HFFc6 (cell line): ENCODE measurements around the gene KNSTRN. TPM values are rescaled to one million over a fixed set of nuclear protein-coding genes. Genes with fewer than 3 reads are reported as not detected.

Source experiments
- DNase-seq: peaks from one replicate; pipeline ENCODE4 v3.0.0-alpha.2; 2018
- H3K27ac Mint-ChIP-seq: 2 replicates; pipeline ENCODE4 v1.8.0; 2020; ENCODE audit warnings: mild to moderate bottlenecking, mixed read lengths
- H3K27me3 Mint-ChIP-seq: 2 replicates; pipeline ENCODE4 v1.8.0; 2021; ENCODE audit warnings: mild to moderate bottlenecking, moderate library complexity, mixed read lengths; ENCODE audit not compliant: insufficient read depth
- H3K36me3 Mint-ChIP-seq: 2 replicates; pipeline ENCODE4 v1.8.0; 2021; ENCODE audit warnings: low read depth, mixed read lengths
- H3K4me1 Mint-ChIP-seq: 2 replicates; pipeline ENCODE4 v1.8.0; 2020; ENCODE audit warnings: low read depth, mixed read lengths
- H3K4me3 Mint-ChIP-seq: 2 replicates; pipeline ENCODE4 v1.8.0; 2020; ENCODE audit warnings: mild to moderate bottlenecking, moderate library complexity, mixed read lengths
- H3K9me3 Mint-ChIP-seq: 2 replicates; pipeline ENCODE4 v1.8.0; 2020; ENCODE audit warnings: mild to moderate bottlenecking, mixed read lengths
- CTCF ChIP-seq: fragments of 200-600 bp; sonication (generic); IDR thresholded peaks from 2 replicates; pipeline ENCODE4 v1.5.0; 2021; ENCODE audit warnings: antibody characterized with exemption, mild to moderate bottlenecking
- total RNA-seq, 6 experiments: library from RNA; stranded (reverse); fragmentation: NEBNext Ultra II Directional; extraction: Animal tissue kit (Norgen Biotek cat#: 25700); gene quantifications; 2 replicates in 1 of 6; 3 replicates in 5 of 6; pipeline ENCODE4 v1.2.3, GENCODE V29; 2021

Gene KNSTRN
- total RNA-seq, 6 experiments from 2014 or later: 26.2 to 49.7 (median 47.5) TPM

GRCh38 chr15:40430271-40430805 lies 47.8 kb downstream of the KNSTRN start:
- Mint-ChIP-seq H3K4me1 (peaks cover 6% of the 10 kb centered on the region; the same call in 1 of the 2 replicates), H3K4me3 (no peak overlapping the region)

GRCh38 chr15:40435023-40435709 lies 52.6 kb downstream of the KNSTRN start:
- peaks cover 13% of the 10 kb centered on the region for H3K4me1 Mint-ChIP-seq
- DNase-seq: no peak
- TF ChIP-seq CTCF: no peak
- H3K9me3 Mint-ChIP-seq: no peaks in the 10 kb centered on the region
- H3K36me3 Mint-ChIP-seq: no peaks in the 10 kb centered on the region
- peaks cover 52% of the 10 kb centered on the region for H3K27me3 Mint-ChIP-seq
- no peak overlapping the region for H3K4me3 Mint-ChIP-seq
- no peak overlapping the region for H3K27ac Mint-ChIP-seq

More at GRCh38 chr15:40430271-40430805, 47.8 kb downstream of the KNSTRN start:
- Mint-ChIP-seq H3K36me3 (no peaks in the 10 kb centered on the region), H3K27me3 (peaks cover 32% of the 10 kb centered on the region), H3K9me3 (no peaks in the 10 kb centered on the region), H3K27ac (no peak overlapping the region)
- no peak for DNase-seq
- no peak for TF ChIP-seq CTCF

GRCh38 chr15:40435710-40436089 lies 53.2 kb downstream of the KNSTRN start:
- H3K4me1 Mint-ChIP-seq: peaks cover 10% of the 10 kb centered on the region

GRCh38 chr15:40436116-40436891 lies 53.8 kb downstream of the KNSTRN start:
- no peaks in the 10 kb centered on the region for H3K9me3 Mint-ChIP-seq
- no peak for DNase-seq
- peaks cover 10% of the 10 kb centered on the region for H3K4me1 Mint-ChIP-seq
- H3K4me3 Mint-ChIP-seq: no peak overlapping the region
- H3K36me3 Mint-ChIP-seq: no peaks in the 10 kb centered on the region
- TF ChIP-seq CTCF: no peak
- no peak overlapping the region for H3K27ac Mint-ChIP-seq
- peaks cover 49% of the 10 kb centered on the region for H3K27me3 Mint-ChIP-seq

More at GRCh38 chr15:40435710-40436089, 53.2 kb downstream of the KNSTRN start:
- Mint-ChIP-seq H3K4me3 (no peak overlapping the region), H3K27me3 (peaks cover 49% of the 10 kb centered on the region), H3K27ac (no peak overlapping the region), H3K36me3 (no peaks in the 10 kb centered on the region), H3K9me3 (no peaks in the 10 kb centered on the region)
- no peak for DNase-seq
- TF ChIP-seq CTCF: no peak

- Mint-ChIP-seq H3K27ac (no peak overlapping the region), H3K9me3 (no peaks in the 10 kb centered on the region), H3K27me3 (peaks cover 49% of the 10 kb centered on the region), H3K4me3 (no peak overlapping the region), H3K4me1 (peaks cover 10% of the 10 kb centered on the region), H3K36me3 (no peaks in the 10 kb centered on the region)
- no peak for TF ChIP-seq CTCF
- DNase-seq: no peak
Observed at GRCh38 chr15:40436892-40437751, 54.6 kb downstream of the KNSTRN start.
